ENCODE data around the gene SYT2. TPM values are rescaled to one million over a fixed set of nuclear protein-coding genes. Genes with fewer than 3 reads are reported as not detected.

Gene SYT2
- total and polyA plus RNA-seq, 12 donors, result under 0.01 to 0.07 (median 0.02) TPM; not detected in 9

- no peak for TF ChIP-seq CTCF (IDR thresholded peaks at IDR 0.05)
- H3K4me3 ChIP-seq, result no peak overlapping the region
- H3K9me3 ChIP-seq, result no peaks in the 10 kb centered on the region
- no peaks in the 10 kb centered on the region for H3K36me3 ChIP-seq
- no peak for DNase-seq
- peaks cover 0 to 96% (median 60%) of the 10 kb centered on the region in 7 donors for H3K27me3 ChIP-seq
- intact Hi-C loops (cut with DNase I), result no loop called here
- ATAC-seq, result no peak
- H3K4me1 ChIP-seq, result no peaks in the 10 kb centered on the region
- no peak overlapping the region for H3K27ac ChIP-seq
- 69 to 73% methylated on average over 8 of the region's 8 CpGs for WGBS, 2 donors
These were observed 12.0 kb downstream of the SYT2 start for GRCh38 chr1:202698276-202698675.

GRCh38 chr1:202697038-202697437 lies 13.2 kb downstream of the SYT2 start:
- peaks cover 0 to 92% (median 48%) of the 10 kb centered on the region in 7 donors for H3K27me3 ChIP-seq
- 54 to 63% methylated on average over 6 of the region's 6 CpGs for WGBS, 2 donors
- no peak for TF ChIP-seq CTCF (IDR thresholded peaks at IDR 0.05)

GRCh38 chr1:202694314-202694713 lies 15.9 kb downstream of the SYT2 start:
- Histone ChIP-seq H3K4me3 (no peak overlapping the region), H3K27ac (no peak overlapping the region), H3K27me3 (peaks cover 0 to 91% (median 63%) of the 10 kb centered on the region in 7 donors), H3K9me3 (no peaks in the 10 kb centered on the region), H3K4me1 (no peaks in the 10 kb centered on the region), H3K36me3 (no peaks in the 10 kb centered on the region)
- DNase-seq, result no peak
- no peak for TF ChIP-seq CTCF (IDR thresholded peaks at IDR 0.05)
- no peak for ATAC-seq
- intact Hi-C loops (cut with DNase I), result no loop called here
- WGBS, 2 donors, result 60 to 64% methylated on average over 5 of the region's 5 CpGs

More at GRCh38 chr1:202697038-202697437, 13.2 kb downstream of the SYT2 start:
- Histone ChIP-seq H3K27ac (no peak overlapping the region), H3K4me1 (no peaks in the 10 kb centered on the region), H3K4me3 (no peak overlapping the region), H3K9me3 (no peaks in the 10 kb centered on the region), H3K36me3 (no peaks in the 10 kb centered on the region)
- intact Hi-C loops (cut with DNase I), result no loop called here
- DNase-seq (no peak), ATAC-seq (no peak)

GRCh38 chr1:202692959-202693555 lies 17.2 kb downstream of the SYT2 start:
- WGBS, 2 donors, result 33 to 37% methylated on average over 3 of the region's 3 CpGs
- Histone ChIP-seq H3K9me3 (no peaks in the 10 kb centered on the region), H3K4me3 (no peak overlapping the region), H3K27ac (no peak overlapping the region), H3K36me3 (no peaks in the 10 kb centered on the region), H3K27me3 (peaks cover 0 to 91% (median 68%) of the 10 kb centered on the region in 7 donors), H3K4me1 (no peaks in the 10 kb centered on the region)
- peak; percentile 45 to 68 for DNase-seq
- intact Hi-C loops (cut with DNase I), result no loop called here
- TF ChIP-seq CTCF (IDR thresholded peaks at IDR 0.05), result peak in 6 of 9 donors; percentile 29 to 48 (median 37)
- peak in 6 of 8 donors; percentile 62 to 82 (median 76) for ATAC-seq
